HCT116 (cell line): ENCODE measurements around the gene HCN2. TPM values are rescaled to one million over a fixed set of nuclear protein-coding genes. Genes with fewer than 3 reads are reported as not detected.

Source experiments
- ATAC-seq: fragments of 200-7000 bp; cut with Tn5 transposase; 2 replicates; pipeline ENCODE4 v1.9.1; 2020; ENCODE audit warnings: mild to moderate bottlenecking, moderate library complexity
- BruUV-seq: library from RNA; stranded (reverse); fragments of 400-500 nt; replicated peaks from 2 replicates; lab custom pipeline; 2021; lab: Mats Ljungman, UMichigan
- CTCF ChIA-PET: fragments of 300-600 bp; sonication (Branson Sonifier 250); formaldehyde crosslinking; loops from one replicate; lab custom pipeline; 2021; ENCODE audit warnings: antibody characterized with exemption; lab: Charles Lee
- POLR2A ChIA-PET: fragments of 300-600, 350-600 bp; sonication (Branson Sonifier 250); formaldehyde crosslinking; loops from one replicate; lab custom pipeline; 2021; ENCODE audit warnings: antibody characterized with exemption; lab: Charles Lee
- RAD21 ChIA-PET, 2 experiments: fragments of 300-600 bp; sonication (Branson Sonifier 250); formaldehyde crosslinking; loops; one replicate each; lab custom pipeline; 2023; ENCODE audit warnings: low total read pairs in 2 of 2; ENCODE audit not compliant: uncharacterized antibody in 2 of 2, unreplicated experiment in 2 of 2, low non-redundant PET in 1 of 2; lab: Charles Lee
- DNase-seq: peaks from one replicate; pipeline ENCODE4 v3.0.0-alpha.2; 2010; ENCODE audit warnings: low read depth, low spot score
- H2AFZ ChIP-seq: fragments of 200-600 bp; shearing (Covaris generic), sonication (generic); 2 replicates; pipeline ENCODE4 v1.6.1; 2017; ENCODE audit warnings: low read depth, mixed run types, mixed read lengths, antibody characterized with exemption, low read length; ENCODE audit not compliant: poor library complexity, severe bottlenecking
- H3K27ac ChIP-seq: 2 replicates; pipeline ENCODE4 v1.5.1; 2012; ENCODE audit warnings: low read depth, low read length
- H3K27me3 ChIP-seq: fragments of 200-600 bp; sonication (generic); 2 replicates; pipeline ENCODE4 v1.6.1; 2016; ENCODE audit warnings: mixed run types, low read length, mixed read lengths; ENCODE audit not compliant: insufficient read depth
- H3K36me3 ChIP-seq, 2 experiments: fragments of 200-500 bp in 1 of 2; fragments of 200-600 bp in 1 of 2; sonication (Bioruptor generic) in 1 of 2; sonication (generic) in 1 of 2; 2 replicates each; pipeline versions ENCODE4 v1.5.1 to v1.6.1; 2014 to 2016; ENCODE audit warnings: low read length in 2 of 2, inconsistent platforms in 1 of 2, mixed read lengths in 1 of 2, mixed run types in 1 of 2; ENCODE audit not compliant: insufficient read depth in 2 of 2, control insufficient read depth in 1 of 2
- H3K4me1 ChIP-seq, 2 experiments: fragments of 200-600 bp in 1 of 2; sonication (generic) in 1 of 2; 2 replicates each; pipeline versions ENCODE4 v1.5.1 to v1.6.1; 2012 to 2017; ENCODE audit warnings: low read length in 2 of 2, inconsistent platforms in 1 of 2, mild to moderate bottlenecking in 1 of 2, mixed read lengths in 1 of 2, mixed run types in 1 of 2, moderate library complexity in 1 of 2; ENCODE audit not compliant: insufficient read depth in 2 of 2, control insufficient read depth in 1 of 2
- H3K4me2 ChIP-seq: fragments of 200-600 bp; sonication (generic); 2 replicates; pipeline ENCODE4 v1.6.1; 2017; ENCODE audit warnings: mixed run types, low read length, mixed read lengths
- H3K4me3 ChIP-seq, 2 experiments: fragments of 200-600 bp in 1 of 2; sonication (generic) in 1 of 2; replicated peaks in 1 of 2; 2 replicates each; pipeline ENCODE4 v1.5.1; 2011 to 2016; ENCODE audit warnings: low read length in 2 of 2, control low read depth in 1 of 2, low read depth in 1 of 2, mild to moderate bottlenecking in 1 of 2, mixed read lengths in 1 of 2, mixed run types in 1 of 2
- H3K79me2 ChIP-seq: fragments of 200-600 bp; sonication (generic); 2 replicates; pipeline ENCODE4 v1.6.1; 2017; ENCODE audit warnings: mild to moderate bottlenecking, mixed run types, low read length, moderate library complexity, mixed read lengths; ENCODE audit not compliant: insufficient read depth
- H3K9ac ChIP-seq: fragments of 200-600 bp; sonication (generic); 2 replicates; pipeline ENCODE4 v1.6.1; 2016; ENCODE audit warnings: low read length, mixed read lengths
- H3K9me2 ChIP-seq: fragments of 200-600 bp; sonication (generic), shearing (Covaris generic); 2 replicates; pipeline ENCODE4 v1.6.1; 2017; ENCODE audit warnings: mixed run types, mild to moderate bottlenecking, moderate library complexity; ENCODE audit not compliant: insufficient read depth
- H3K9me3 ChIP-seq, 2 experiments: fragments of 200-500 bp in 1 of 2; fragments of 200-600 bp in 1 of 2; sonication (Bioruptor generic) in 1 of 2; sonication (generic) in 1 of 2; 2 replicates each; pipeline ENCODE4 v1.6.1; 2014 to 2017; ENCODE audit warnings: low read length in 2 of 2, mixed read lengths in 2 of 2, inconsistent platforms in 1 of 2, low read depth in 1 of 2, mild to moderate bottlenecking in 1 of 2, mixed run types in 1 of 2, moderate library complexity in 1 of 2; ENCODE audit not compliant: control insufficient read depth in 1 of 2, insufficient read depth in 1 of 2
- H4K20me1 ChIP-seq: fragments of 200-600 bp; sonication (generic), shearing (Covaris generic); 2 replicates; pipeline ENCODE4 v1.6.1; 2017; ENCODE audit warnings: mixed run types, mild to moderate bottlenecking, moderate library complexity; ENCODE audit not compliant: insufficient read depth
- EGR1 ChIP-seq: IDR thresholded peaks from 2 replicates; pipeline ENCODE4 v1.6.1; 2012; ENCODE audit warnings: low read depth
- ELF1 ChIP-seq: IDR thresholded peaks from 2 replicates; pipeline ENCODE4 v1.6.1; 2012; ENCODE audit warnings: low read depth, borderline replicate concordance
- EZH2phosphoT487 ChIP-seq: fragments of 200-600 bp; IDR thresholded peaks from 2 replicates; pipeline ENCODE4 v1.6.1; 2018; ENCODE audit warnings: antibody characterized with exemption, borderline replicate concordance
- FOSL1 ChIP-seq: IDR thresholded peaks from 2 replicates; pipeline ENCODE4 v1.6.1; 2012; ENCODE audit warnings: low read depth
- MAX ChIP-seq: IDR thresholded peaks from 2 replicates; pipeline ENCODE4 v1.6.1; 2012
- POLR2A ChIP-seq: IDR thresholded peaks from 2 replicates; pipeline ENCODE4 v1.7.0; 2011; ENCODE audit warnings: borderline replicate concordance; ENCODE audit not compliant: insufficient read depth, insufficient read length; ENCODE audit errors: extremely low read depth
- RAD21 ChIP-seq: IDR thresholded peaks from 2 replicates; pipeline ENCODE4 v1.6.1; 2012; ENCODE audit warnings: low read depth, mild to moderate bottlenecking
- SIN3A ChIP-seq: IDR thresholded peaks from 2 replicates; pipeline ENCODE4 v1.6.1; 2012; ENCODE audit warnings: low read depth
- SP1 ChIP-seq: IDR thresholded peaks from 2 replicates; pipeline ENCODE4 v1.6.1; 2012; ENCODE audit warnings: low read depth
- YY1 ChIP-seq: IDR thresholded peaks from 2 replicates; pipeline ENCODE4 v1.6.1; 2011; ENCODE audit warnings: low read length, low read depth, moderate library complexity, mild to moderate bottlenecking; ENCODE audit not compliant: insufficient replicate concordance; ENCODE audit errors: extremely low read depth
- ZFX ChIP-seq: fragments of 450-650 bp; IDR thresholded peaks from 2 replicates; pipeline ENCODE4 v1.6.1; 2017
- ZNF274 ChIP-seq: fragments of 200-500 bp; sonication (Bioruptor generic); IDR thresholded peaks from 2 replicates; pipeline ENCODE4 v1.6.1; 2014; ENCODE audit warnings: mild to moderate bottlenecking, low read depth, low read length, inconsistent platforms
- intact Hi-C: fragments of 100-400 bp; cut with micrococcal nuclease; formaldehyde crosslinking; loops from 2 replicates; pipeline ENCODE4 v1.10.0; 2022
- total RNA-seq: library from RNA; stranded (reverse); gene quantifications from one replicate; pipeline ENCODE4 v1.2.1, GENCODE V29; 2021; ENCODE audit not compliant: unreplicated experiment
- TF ChIP-seq, protein P1 (sequence below): IDR thresholded peaks from 2 replicates; pipeline ENCODE4 v1.6.1; 2012; ENCODE audit warnings: low read depth

HCN2 gene
- total RNA-seq, 1 experiment from 2014 or later, result 2.4 TPM

- ChIA-PET POLR2A (no interaction called here), RAD21 (no interaction called here), CTCF (no interaction called here)
- Histone ChIP-seq H4K20me1 (no peaks in the 10 kb centered on the region), H3K27ac (no peak overlapping the region), H2AFZ (no peak overlapping the region), H3K4me3 (no peak overlapping the region), H3K4me2 (no peak overlapping the region), H3K36me3 (peaks cover 0 to 42% of the 10 kb centered on the region in 2 experiments; a peak in 2 of 4 replicates), H3K9ac (no peak overlapping the region), H3K9me3 (no peaks in the 10 kb centered on the region), H3K4me1 (peaks cover 4 to 11% of the 10 kb centered on the region in 2 experiments; a peak in 3 of 4 replicates), H3K9me2 (no peaks in the 10 kb centered on the region), H3K27me3 (no peaks in the 10 kb centered on the region), H3K79me2 (no peaks in the 10 kb centered on the region)
- DNase-seq (no peak), ATAC-seq (no peak)
- intact Hi-C loops, result no loop called here
- TF ChIP-seq EZH2phosphoT487, result no peak
- no peak for TF ChIP-seq EGR1
- no peak for TF ChIP-seq ZFX
- no peak for TF ChIP-seq FOSL1
- BruUV-seq, result no TSS peak
Measured at GRCh38 chr19:619286-620002, 29.8 kb downstream of the HCN2 start.

- RAD21 ChIA-PET, result no interaction called here
- no peak overlapping the region for H3K9ac ChIP-seq
- no TSS peak for BruUV-seq
- TF ChIP-seq FOSL1 (no peak), ELF1 (no peak), ZNF274 (no peak), YY1 (no peak), SIN3A (no peak), MAX (no peak), POLR2A (no peak), SP1 (no peak), EZH2phosphoT487 (no peak), RAD21 (no peak)
- TF ChIP-seq, protein P1, sequence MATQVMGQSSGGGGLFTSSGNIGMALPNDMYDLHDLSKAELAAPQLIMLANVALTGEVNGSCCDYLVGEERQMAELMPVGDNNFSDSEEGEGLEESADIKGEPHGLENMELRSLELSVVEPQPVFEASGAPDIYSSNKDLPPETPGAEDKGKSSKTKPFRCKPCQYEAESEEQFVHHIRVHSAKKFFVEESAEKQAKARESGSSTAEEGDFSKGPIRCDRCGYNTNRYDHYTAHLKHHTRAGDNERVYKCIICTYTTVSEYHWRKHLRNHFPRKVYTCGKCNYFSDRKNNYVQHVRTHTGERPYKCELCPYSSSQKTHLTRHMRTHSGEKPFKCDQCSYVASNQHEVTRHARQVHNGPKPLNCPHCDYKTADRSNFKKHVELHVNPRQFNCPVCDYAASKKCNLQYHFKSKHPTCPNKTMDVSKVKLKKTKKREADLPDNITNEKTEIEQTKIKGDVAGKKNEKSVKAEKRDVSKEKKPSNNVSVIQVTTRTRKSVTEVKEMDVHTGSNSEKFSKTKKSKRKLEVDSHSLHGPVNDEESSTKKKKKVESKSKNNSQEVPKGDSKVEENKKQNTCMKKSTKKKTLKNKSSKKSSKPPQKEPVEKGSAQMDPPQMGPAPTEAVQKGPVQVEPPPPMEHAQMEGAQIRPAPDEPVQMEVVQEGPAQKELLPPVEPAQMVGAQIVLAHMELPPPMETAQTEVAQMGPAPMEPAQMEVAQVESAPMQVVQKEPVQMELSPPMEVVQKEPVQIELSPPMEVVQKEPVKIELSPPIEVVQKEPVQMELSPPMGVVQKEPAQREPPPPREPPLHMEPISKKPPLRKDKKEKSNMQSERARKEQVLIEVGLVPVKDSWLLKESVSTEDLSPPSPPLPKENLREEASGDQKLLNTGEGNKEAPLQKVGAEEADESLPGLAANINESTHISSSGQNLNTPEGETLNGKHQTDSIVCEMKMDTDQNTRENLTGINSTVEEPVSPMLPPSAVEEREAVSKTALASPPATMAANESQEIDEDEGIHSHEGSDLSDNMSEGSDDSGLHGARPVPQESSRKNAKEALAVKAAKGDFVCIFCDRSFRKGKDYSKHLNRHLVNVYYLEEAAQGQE, result no peak
Measured at GRCh38 chr19:620166-620862, 30.6 kb downstream of the HCN2 start.

More at GRCh38 chr19:620166-620862, 30.6 kb downstream of the HCN2 start:
- no peak for ATAC-seq
- no peak overlapping the region for H2AFZ ChIP-seq
- H3K9me2 ChIP-seq, result no peaks in the 10 kb centered on the region
- ChIA-PET CTCF (no interaction called here), POLR2A (no interaction called here)
- intact Hi-C loops, result no loop called here
- H3K9me3 ChIP-seq, result no peaks in the 10 kb centered on the region
- peaks cover 4 to 19% of the 10 kb centered on the region in 2 experiments; a peak in 3 of 4 replicates for H3K4me1 ChIP-seq
- H3K4me3 ChIP-seq, result no peak overlapping the region
- H3K79me2 ChIP-seq, result no peaks in the 10 kb centered on the region
- no peak for DNase-seq
- no peaks in the 10 kb centered on the region for H4K20me1 ChIP-seq
- no peak overlapping the region; the same call in 1 of the 2 replicates for H3K27ac ChIP-seq
- H3K27me3 ChIP-seq, result no peaks in the 10 kb centered on the region
- no peak overlapping the region for H3K4me2 ChIP-seq
- peaks cover 0 to 44% of the 10 kb centered on the region in 2 experiments; a peak in 2 of 4 replicates for H3K36me3 ChIP-seq
